ENCODE results near the gene OR5K4. TPM values are rescaled to one million over a fixed set of nuclear protein-coding genes. Genes with fewer than 3 reads are reported as not detected.

OR5K4 gene
- polyA plus RNA-seq, 2 of the 4 experiments (the other 2 are of a cell fraction) = not detected

GRCh38 chr3:98359993-98360675, 6.5 kb downstream of the OR5K4 start:
- TF ChIP-seq PBX3 (IDR thresholded peaks at IDR 0.05) (no peak), RAD21 (conservative IDR thresholded peaks at IDR 0.05 in 1 of 2, IDR thresholded peaks at IDR 0.05 in 1 of 2) (peak in 1 of 2 experiments; percentile 26; a peak in 1 of 5 replicates)
- FAIRE-seq (no peak), DNase-seq (ENCODE audit: low read depth in 1 of 2, low spot score in 1 of 2) (peak in 1 of 2 experiments; percentile 20), ATAC-seq (peak in 1 of 2 experiments; percentile 55; a peak in 3 of 6 replicates)
- H3K4me2 ChIP-seq = no peak overlapping the region
- H3K4me1 ChIP-seq = no peaks in the 10 kb centered on the region
- CTCF ChIA-PET = no interaction called here
- H3K9me3 ChIP-seq = peaks cover 2% of the 10 kb centered on the region; the same call in 1 of the 3 replicates
- POLR2A ChIA-PET = no interaction called here
- no peak overlapping the region for H3K27ac ChIP-seq
- WGBS (ENCODE audit: missing lambda C conversion rate) = 15% methylated on average over 1 of the region's 1 CpG
- H3K4me3 ChIP-seq = no peak overlapping the region

GRCh38 chr3:98360681-98361080, 7.0 kb downstream of the OR5K4 start:
- FAIRE-seq = no peak
- CTCF ChIA-PET = no interaction called here
- Histone ChIP-seq H3K4me3 (no peak overlapping the region), H3K4me1 (no peaks in the 10 kb centered on the region), H3K4me2 (no peak overlapping the region), H3K27ac (no peak overlapping the region), H3K9me3 (peaks cover 2% of the 10 kb centered on the region; the same call in 1 of the 3 replicates)
- DNase-seq (ENCODE audit: low read depth in 1 of 2, low spot score in 1 of 2) = no peak
- no peak for TF ChIP-seq NR3C1 (IDR thresholded peaks at IDR 0.05)
- no peak for TF ChIP-seq ESRRA (IDR thresholded peaks at IDR 0.05; ENCODE audit: borderline replicate concordance, low read length)
- no peak for TF ChIP-seq EHMT2 (IDR thresholded peaks at IDR 0.05; ENCODE audit: low read depth)
- TF ChIP-seq CEBPB (IDR thresholded peaks at IDR 0.05) = no peak
- TF ChIP-seq BCL3 (IDR thresholded peaks at IDR 0.05) = no peak
- TF ChIP-seq CHD2 (IDR thresholded peaks at IDR 0.05; ENCODE audit: low read length, partially characterized antibody) = no peak
- no peak for TF ChIP-seq TFCP2L1 (CRISPR knock-in tag; IDR thresholded peaks at IDR 0.05)
- POLR2A ChIA-PET = no interaction called here
- 67% methylated on average over 3 of the region's 3 CpGs for WGBS (ENCODE audit: missing lambda C conversion rate)
- no peak for ATAC-seq

GRCh38 chr3:98361289-98361688, 7.6 kb downstream of the OR5K4 start:
- FAIRE-seq = no peak
- CTCF ChIA-PET = no interaction called here
- DNase-seq (ENCODE audit: low read depth in 1 of 2, low spot score in 1 of 2) = no peak
- Histone ChIP-seq H3K27ac (no peak overlapping the region), H3K4me2 (no peak overlapping the region), H3K4me3 (no peak overlapping the region), H3K9me3 (peaks cover 2% of the 10 kb centered on the region; the same call in 1 of the 3 replicates), H3K4me1 (no peaks in the 10 kb centered on the region)
- TF ChIP-seq HEYL (CRISPR knock-in tag; IDR thresholded peaks at IDR 0.05) = no peak
- TF ChIP-seq CBX8 (IDR thresholded peaks at IDR 0.05) = no peak
- TF ChIP-seq ESRRA (IDR thresholded peaks at IDR 0.05; ENCODE audit: borderline replicate concordance, low read length) = no peak
- TF ChIP-seq HES2 (IDR thresholded peaks at IDR 0.05) = no peak
- no peak for TF ChIP-seq HOXB5 (CRISPR knock-in tag; IDR thresholded peaks at IDR 0.05)
- TF ChIP-seq FOSB (CRISPR knock-in tag; IDR thresholded peaks at IDR 0.05) = no peak
- no peak for TF ChIP-seq HDAC2 (IDR thresholded peaks at IDR 0.05)
- TF ChIP-seq PBX3 (IDR thresholded peaks at IDR 0.05) = no peak
- TF ChIP-seq ATOH8 (CRISPR knock-in tag; IDR thresholded peaks at IDR 0.05; ENCODE audit: low read depth) = no peak
- TF ChIP-seq RAD21 (conservative IDR thresholded peaks at IDR 0.05 in 1 of 2, IDR thresholded peaks at IDR 0.05 in 1 of 2) = no peak
- TF ChIP-seq POLR2A (IDR thresholded peaks at IDR 0.05; ENCODE audit: low read length) = no peak
- POLR2A ChIA-PET = no interaction called here
- ATAC-seq = no peak
- 8% methylated on average over 2 of the region's 2 CpGs for WGBS (ENCODE audit: missing lambda C conversion rate)

All from A549 (cell line).